GM21360 (cell line): ENCODE results near the gene KIAA0319L.
"Not testable (repeated sequence)": the region's sequence is repeated elsewhere in the genome, so short reads cannot be mapped to it uniquely, and the experiment has no call there.

ENCODE experiments used
- ATAC-seq: cut with Tn5 transposase; IDR thresholded peaks from one replicate; pipeline ENCODE4 v1.9.1; 2021; ENCODE audit warnings: mild to moderate bottlenecking, moderate library complexity; ENCODE audit not compliant: unreplicated experiment

The KIAA0319L gene

DNA sequence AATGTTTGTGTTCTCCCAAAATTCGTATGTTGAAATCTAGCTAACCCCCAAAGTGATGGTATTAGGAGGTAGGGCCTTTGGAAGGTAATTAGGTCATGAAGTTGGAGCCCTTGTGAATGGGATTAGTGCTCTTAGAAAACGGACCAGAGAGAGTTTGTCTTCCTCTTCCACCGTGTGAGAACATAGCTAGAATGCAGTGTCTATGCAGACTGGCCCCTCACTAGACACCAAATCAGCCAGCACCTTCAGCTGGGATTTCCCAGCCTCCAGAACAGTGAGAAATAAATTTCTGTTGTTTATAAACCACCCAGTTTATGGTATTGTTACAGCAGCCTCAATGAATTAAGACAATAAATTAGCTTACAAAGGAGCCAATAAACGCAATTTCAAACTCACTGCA lies 58.0 kb downstream of the KIAA0319L start:
- ATAC-seq: no peak

DNA sequence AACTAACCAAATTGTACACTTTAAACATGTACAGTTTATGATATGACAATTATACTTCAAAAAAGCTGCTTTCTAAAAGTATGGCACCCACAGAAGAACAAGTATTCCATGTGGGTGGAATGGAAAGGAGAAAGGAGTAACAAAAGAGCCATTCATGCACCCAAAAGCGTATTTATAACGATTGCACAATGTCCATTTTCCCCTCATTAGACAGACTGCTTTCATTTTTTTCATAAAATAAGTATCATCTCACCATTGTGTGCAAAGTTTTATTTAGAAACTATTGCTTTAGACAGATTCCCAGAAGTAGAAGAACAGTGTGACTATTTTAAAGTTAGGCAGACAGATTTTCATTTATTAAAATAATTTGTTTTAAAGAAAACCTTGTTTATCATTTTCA lies 59.6 kb downstream of the KIAA0319L start:
- no peak for ATAC-seq

- no peak for ATAC-seq
Measured at GRCh38 chr1:35490250-35490649, 67.0 kb downstream of the KIAA0319L start.

DNA sequence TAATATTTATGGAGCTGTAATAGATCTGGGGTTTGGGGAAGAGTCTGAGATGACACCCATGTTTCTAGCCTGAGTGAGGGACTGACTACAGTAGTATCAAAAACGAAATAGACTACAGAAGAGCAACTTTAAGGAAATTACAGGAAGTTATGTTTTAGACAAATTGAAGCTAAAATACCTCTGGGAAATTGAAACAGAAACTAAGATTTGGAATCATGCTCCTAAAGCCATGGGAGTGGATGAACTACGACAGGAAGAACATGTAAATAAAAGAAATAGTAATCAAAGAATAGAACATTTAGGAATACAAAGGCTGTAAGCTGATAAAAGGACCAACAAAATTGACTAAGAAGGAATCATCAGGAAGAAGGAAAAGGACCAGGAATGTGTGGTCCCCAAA lies 68.9 kb downstream of the KIAA0319L start:
- no peak for ATAC-seq

DNA sequence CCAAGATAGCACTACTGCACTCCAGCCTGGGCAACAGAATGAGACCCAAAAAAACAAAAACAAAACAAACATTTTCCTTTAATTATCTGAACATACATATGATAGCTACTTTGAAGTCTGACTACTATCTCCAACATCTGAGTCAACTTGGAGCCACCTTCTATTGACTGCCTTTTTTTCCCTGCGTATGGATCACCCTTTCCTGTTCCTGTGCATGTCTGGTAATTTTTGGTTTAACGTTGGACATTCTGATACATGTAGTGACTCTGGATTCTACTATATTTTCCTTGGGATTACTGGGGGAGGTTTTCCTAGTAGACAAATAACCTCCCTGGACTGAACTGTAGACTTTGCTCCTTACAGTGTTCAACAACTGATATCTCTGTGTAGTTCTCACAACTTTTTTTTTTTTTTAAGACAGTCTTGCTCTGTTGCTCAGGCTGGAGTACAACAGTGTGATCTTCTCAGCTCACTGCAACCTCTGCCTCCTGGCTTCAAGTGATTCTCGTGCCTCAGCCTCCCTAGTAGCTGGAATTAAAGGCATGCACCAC lies 70.3 kb downstream of the KIAA0319L start:
- ATAC-seq: no peak

DNA sequence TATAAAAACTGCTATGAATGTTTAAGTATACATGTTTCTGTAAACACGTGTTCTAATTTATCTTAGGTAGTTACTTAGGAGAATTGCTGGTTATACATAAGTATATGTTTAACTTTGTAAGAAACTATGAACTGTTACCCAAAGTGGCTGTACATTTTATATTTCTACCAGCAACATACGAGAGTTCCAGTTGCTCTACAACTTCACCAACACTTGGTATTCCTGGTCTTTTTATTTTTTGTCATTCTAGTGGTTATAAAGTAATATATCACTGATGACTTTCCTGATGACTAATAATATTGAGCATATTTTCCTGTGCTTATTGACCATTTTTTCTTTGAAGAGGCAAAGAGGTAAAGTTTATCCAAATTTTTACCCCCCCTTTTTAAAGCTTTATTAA lies 76.0 kb downstream of the KIAA0319L start:
- ATAC-seq: no peak

GRCh38 chr1:35477870-35478269 lies 79.3 kb downstream of the KIAA0319L start:
- no peak for ATAC-seq

GRCh38 chr1:35475856-35476674 lies 81.1 kb downstream of the KIAA0319L start:
- no peak for ATAC-seq

DNA sequence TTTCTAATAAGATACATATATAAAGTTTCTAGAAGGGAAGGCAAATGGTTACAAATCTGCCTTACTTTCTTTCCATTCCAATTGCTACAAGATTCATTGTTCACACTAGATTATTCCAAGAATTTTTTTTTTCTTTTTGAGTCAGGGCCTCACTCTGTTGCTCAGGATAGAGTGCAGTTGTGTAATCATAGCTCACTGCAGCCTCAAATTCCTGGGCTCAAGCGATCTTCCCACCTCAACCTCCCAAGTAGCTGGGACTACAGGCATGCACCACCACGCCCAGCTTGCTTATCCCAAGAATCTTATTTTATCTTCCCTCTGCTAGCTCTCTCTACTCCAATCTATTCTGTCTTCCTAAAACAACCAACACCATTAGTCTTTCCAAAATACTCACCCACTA lies 81.8 kb downstream of the KIAA0319L start:
- no peak for ATAC-seq

- ATAC-seq: not testable (repeated sequence)
Measured at GRCh38 chr1:35473216-35473615, 84.0 kb downstream of the KIAA0319L start.

- no peak for ATAC-seq
Measured at GRCh38 chr1:35470977-35471613, 86.1 kb downstream of the KIAA0319L start.

DNA sequence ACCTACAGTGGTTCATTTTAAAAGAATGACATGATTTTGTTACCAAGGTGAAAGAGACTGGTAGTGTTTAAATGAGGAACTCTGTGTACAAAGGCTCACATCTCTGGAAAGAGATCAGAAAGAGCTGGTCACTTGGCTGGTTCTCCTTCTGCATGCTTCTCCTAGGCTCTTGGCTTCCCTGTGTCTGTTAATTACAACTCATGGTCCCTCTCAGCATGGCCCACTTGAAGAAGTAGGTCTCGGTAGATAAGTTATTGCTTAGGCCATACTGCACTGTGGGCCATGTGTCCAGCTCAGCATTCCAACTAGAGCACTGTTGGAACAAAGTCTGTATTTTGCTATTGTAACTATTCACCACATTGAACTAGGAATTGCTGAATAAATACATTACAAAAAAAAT lies 91.1 kb downstream of the KIAA0319L start:
- ATAC-seq: no peak

DNA sequence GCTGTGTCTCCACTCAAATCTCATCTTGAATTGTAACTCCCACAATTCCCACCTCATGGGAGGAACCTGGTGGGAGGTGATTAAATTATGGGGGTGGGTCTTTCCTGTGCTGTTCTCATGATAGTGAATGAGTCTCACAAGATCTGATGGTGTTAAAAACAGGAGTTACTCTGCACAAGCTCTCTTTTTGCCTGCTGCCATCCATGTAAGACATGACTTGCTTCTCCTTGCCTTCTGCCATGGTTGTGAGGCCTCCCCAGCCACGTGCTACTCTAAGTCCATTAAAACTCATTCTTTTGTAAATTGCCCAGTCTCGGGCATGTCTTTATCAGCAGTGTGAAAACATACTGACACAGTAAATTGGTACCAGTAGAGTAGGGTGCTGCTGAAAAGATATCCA lies 93.5 kb downstream of the KIAA0319L start:
- not testable (repeated sequence) for ATAC-seq

- ATAC-seq: no peak
Measured at GRCh38 chr1:35463232-35463631, 94.0 kb downstream of the KIAA0319L start.

GRCh38 chr1:35461966-35462651 lies 95.1 kb downstream of the KIAA0319L start:
- ATAC-seq: no peak

DNA sequence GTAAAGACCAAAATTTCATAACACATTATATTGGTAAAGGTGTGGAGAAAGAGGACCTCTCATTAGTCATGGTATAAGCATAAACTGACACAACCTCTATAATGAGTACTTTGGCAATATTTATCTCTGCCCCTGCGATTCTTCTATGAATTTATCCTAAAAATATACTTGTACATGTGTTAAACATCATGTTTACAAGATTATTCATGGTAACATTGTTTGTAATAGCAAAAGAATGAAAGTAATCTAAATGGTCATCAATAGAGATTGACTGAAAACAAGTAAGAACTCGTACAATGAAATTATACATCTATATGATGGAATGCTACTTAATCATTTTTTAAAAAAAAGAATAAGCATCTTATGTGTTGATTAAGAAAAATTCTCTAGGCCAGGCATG lies 96.4 kb downstream of the KIAA0319L start:
- no peak for ATAC-seq

DNA sequence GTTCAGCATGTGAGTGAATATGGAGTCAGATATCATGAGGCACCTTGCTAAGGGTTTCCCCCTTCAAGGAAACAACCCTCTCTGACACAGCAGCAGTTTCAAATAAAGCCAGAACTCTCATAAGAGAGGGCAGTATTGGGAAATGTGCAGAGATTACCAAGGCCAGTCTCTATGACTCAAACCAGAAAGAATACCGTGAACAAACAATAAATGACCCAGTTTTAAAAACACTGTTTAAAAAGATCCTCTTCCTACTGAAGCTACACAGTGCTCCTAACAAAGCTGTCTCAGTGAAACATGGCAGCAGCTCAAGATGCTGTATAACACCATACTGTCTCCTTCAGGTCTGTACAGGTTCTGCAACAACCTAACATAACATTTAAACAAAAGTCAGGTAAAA lies 102.6 kb downstream of the KIAA0319L start:
- no peak for ATAC-seq

GRCh38 chr1:35454176-35454575 lies 103.0 kb downstream of the KIAA0319L start:
- no peak for ATAC-seq

DNA sequence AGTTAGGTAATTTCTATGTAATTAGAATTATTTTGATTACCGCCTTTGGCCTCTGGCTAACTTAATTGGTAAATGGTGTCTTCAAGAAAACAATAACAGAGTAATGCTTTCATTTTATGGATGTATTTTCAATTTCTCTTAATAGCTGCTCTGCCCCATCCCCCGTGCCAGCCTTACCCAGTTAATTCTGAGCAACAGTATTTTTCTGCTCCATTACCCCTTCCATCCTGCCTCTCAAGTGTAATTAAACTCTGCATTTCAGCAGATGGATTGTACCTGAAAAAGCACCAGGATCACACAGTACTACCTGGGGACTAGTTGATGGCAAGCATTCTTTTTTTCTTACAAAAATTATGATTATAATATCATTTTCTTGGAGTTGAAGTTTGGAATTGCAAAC lies 104.2 kb downstream of the KIAA0319L start:
- no peak for ATAC-seq

- no peak for ATAC-seq
Measured at GRCh38 chr1:35452106-35452774, 105.0 kb downstream of the KIAA0319L start.

DNA sequence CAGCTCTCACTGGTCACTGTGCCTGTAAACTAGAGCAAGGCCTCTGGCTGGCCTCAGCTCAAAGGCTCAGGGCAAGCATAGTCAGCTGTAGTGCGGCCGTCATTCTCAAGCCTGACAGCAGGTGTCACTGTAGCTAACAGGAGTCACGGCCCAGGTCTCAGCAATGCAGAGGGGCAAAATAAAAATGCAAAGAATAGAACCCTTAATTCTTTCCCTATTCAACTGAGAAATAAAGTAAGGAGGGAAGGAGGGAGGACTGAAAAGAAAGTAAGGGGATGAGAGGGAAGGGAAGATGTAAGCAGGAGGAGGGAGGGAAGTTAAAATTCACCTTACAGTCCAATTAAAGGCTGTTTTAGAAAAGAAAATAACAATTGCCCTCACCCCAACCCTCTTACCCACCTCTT lies 106.1 kb downstream of the KIAA0319L start:
- ATAC-seq: no peak
